HCT116 (cell line): Measurements from ENCODE around the gene AQP6.

Source experiments
- CTCF ChIP-seq, 3 experiments: fragments of 200-600 bp in 1 of 3; sonication (generic) in 1 of 3; IDR thresholded peaks in 2 of 3; conservative IDR thresholded peaks in 1 of 3; 2 replicates each; pipeline ENCODE4 v1.5.1; 2012 to 2017; ENCODE audit warnings: low read depth in 2 of 3, low read length in 2 of 3, antibody characterized with exemption in 1 of 3, borderline replicate concordance in 1 of 3, control low read depth in 1 of 3, mild to moderate bottlenecking in 1 of 3, mixed read lengths in 1 of 3, mixed run types in 1 of 3, moderate library complexity in 1 of 3; ENCODE audit not compliant: insufficient read depth in 1 of 3
- JUND ChIP-seq: IDR thresholded peaks from 2 replicates; pipeline ENCODE4 v1.6.1; 2012
- POLR2A ChIP-seq: IDR thresholded peaks from 2 replicates; pipeline ENCODE4 v1.7.0; 2011; ENCODE audit warnings: borderline replicate concordance; ENCODE audit not compliant: insufficient read depth, insufficient read length; ENCODE audit errors: extremely low read depth
- REST ChIP-seq: IDR thresholded peaks from 2 replicates; pipeline ENCODE4 v1.6.1; 2012; ENCODE audit warnings: low read depth

- TF ChIP-seq POLR2A (no peak), CTCF (IDR thresholded peaks at IDR 0.05 in 2 of 3, conservative IDR thresholded peaks at IDR 0.05 in 1 of 3; ENCODE audit: borderline replicate concordance in 1 of 3, insufficient read depth in 1 of 3, low read depth in 2 of 3, low read length in 2 of 3) (no peak), JUND (no peak), REST (no peak)
Measured at GRCh38 chr12:49939307-49939706, 33.4 kb upstream of the AQP6 start.
